Psoas muscle (tissue), 8 donors: Measurements from ENCODE around the gene ASB18. TPM values are rescaled to one million over a fixed set of nuclear protein-coding genes. Genes with fewer than 3 reads are reported as not detected.

ENCODE experiments used
- ATAC-seq, 4 donors: fragments of 200-7000 bp; cut with Tn5 transposase; one replicate each; pipeline ENCODE4 v1.9.1; 2020; ENCODE audit warnings: moderate library complexity in 3 of 4, mild to moderate bottlenecking in 2 of 4
- DNase-seq, 2 donors: peaks; one replicate each; pipeline ENCODE4 v3.0.0-alpha.2; 2020
- H3K27ac ChIP-seq: fragments of 200-600 bp; one replicate; pipeline ENCODE4 v1.8.0; 2022
- H3K27me3 ChIP-seq, 3 donors: fragments of 200-600 bp in 1 of 3; one replicate each; pipeline versions ENCODE4 v1.6.1 to v1.8.0; 2013 to 2022; ENCODE audit warnings: low read length in 2 of 3, mild to moderate bottlenecking in 2 of 3, moderate library complexity in 1 of 3; ENCODE audit not compliant: insufficient read depth in 3 of 3
- H3K36me3 ChIP-seq, 2 donors: fragments of 200-600 bp in 1 of 2; one replicate each; pipeline versions ENCODE4 v1.6.1 to v1.8.0; 2013 to 2022; ENCODE audit warnings: low read depth in 1 of 2, mild to moderate bottlenecking in 1 of 2, moderate library complexity in 1 of 2; ENCODE audit not compliant: insufficient read depth in 1 of 2
- H3K4me1 ChIP-seq: fragments of 200-600 bp; one replicate; pipeline ENCODE4 v1.8.0; 2022
- H3K4me3 ChIP-seq: fragments of 200-600 bp; one replicate; pipeline ENCODE4 v1.8.0; 2022; ENCODE audit warnings: mild to moderate bottlenecking
- H3K9me3 ChIP-seq: fragments of 200-600 bp; one replicate; pipeline ENCODE4 v1.8.0; 2022
- CTCF ChIP-seq: fragments of 200-600 bp; IDR thresholded peaks from one replicate; pipeline ENCODE4 v1.8.0; 2022; ENCODE audit warnings: antibody characterized with exemption
- WGBS, 3 donors: extraction: QIAGEN DNeasy Blood & Tissue Kit; methylation state at CpG; one replicate each; pipeline versions ENCODE4 v1.1.6 to v1.1.7; 2013; 5-methylcytosine and 5-hydroxymethylcytosine counted together
- intact Hi-C, 2 donors: fragments of 100-400 bp; cut with DNase I; formaldehyde crosslinking; loops; one replicate each; pipeline versions ENCODE4 v1.11.0 to v1.14.2; 2022
- polyA plus RNA-seq, 3 donors: library from polyadenylated mRNA; stranded (reverse); fragments of 200-250 nt; gene quantifications; one replicate each; pipeline ENCODE4 v1.2.3, GENCODE V29; 2013
- total RNA-seq, 4 donors: library from RNA; stranded (reverse); fragmentation: NEBNext Ultra II Directional in 2 of 4; extraction: Animal tissue kit (Norgen Biotek cat#: 25700) in 2 of 4; gene quantifications; one replicate each; pipeline versions ENCODE4 v1.2.1 to v1.2.4, GENCODE V29; 2021 to 2023
- donor health status: healthy with polysubstance abuse.
- donor health status: DM: no; HTN: no; CAD: no; lungs with moderate emphysema.
- donor health status: Bipolar disorder and iron deficiency.
- donor health status: healthy.
- donor health status: DM: yes; HTN: yes; CAD: no.
- donor health status: DM: no; HTN: no; CAD: no.
- donor health status: DM: no; HTN: no; CAD: no.
- donor health status: DM: yes; HTN: yes; CAD: no.

Gene ASB18
- total and polyA plus RNA-seq, 7 donors: 0.04 to 9.3 (median 1.1) TPM

GRCh38 chr2:236229186-236229585 lies 35.0 kb downstream of the ASB18 start:
- intact Hi-C loops: no loop called here
- no peak for ATAC-seq
- Histone ChIP-seq H3K36me3 (no peaks in the 10 kb centered on the region), H3K27ac (no peak overlapping the region), H3K9me3 (peaks cover 7% of the 10 kb centered on the region), H3K4me3 (no peak overlapping the region), H3K4me1 (no peaks in the 10 kb centered on the region), H3K27me3 (no peaks in the 10 kb centered on the region)
- no peak for DNase-seq
- TF ChIP-seq CTCF: no peak

- peaks cover 9% of the 10 kb centered on the region for H3K9me3 ChIP-seq
- H3K27ac ChIP-seq: no peak overlapping the region
- intact Hi-C loops: no loop called here
- no peak overlapping the region for H3K4me3 ChIP-seq
- no peak for TF ChIP-seq CTCF
- H3K36me3 ChIP-seq: no peaks in the 10 kb centered on the region
- no peak for ATAC-seq
- no peaks in the 10 kb centered on the region for H3K4me1 ChIP-seq
- no peaks in the 10 kb centered on the region for H3K27me3 ChIP-seq
- 66 to 70% (median 70%) methylated on average over 2 of the region's 2 CpGs for WGBS, 3 donors
- no peak for DNase-seq
Observed at GRCh38 chr2:236223675-236224074, 40.5 kb downstream of the ASB18 start.

- intact Hi-C loops: no loop called here
- Histone ChIP-seq H3K27ac (no peak overlapping the region), H3K4me3 (no peak overlapping the region), H3K27me3 (no peaks in the 10 kb centered on the region), H3K9me3 (peaks cover 9% of the 10 kb centered on the region), H3K4me1 (no peaks in the 10 kb centered on the region), H3K36me3 (no peaks in the 10 kb centered on the region)
- WGBS, 3 donors: 82 to 84% (median 83%) methylated on average over 8 of the region's 8 CpGs
- TF ChIP-seq CTCF: no peak
- DNase-seq (no peak), ATAC-seq (no peak)
Observed at GRCh38 chr2:236221798-236222197, 42.4 kb downstream of the ASB18 start.

GRCh38 chr2:236219411-236219810 lies 44.8 kb downstream of the ASB18 start:
- Histone ChIP-seq H3K36me3 (no peaks in the 10 kb centered on the region), H3K27me3 (no peaks in the 10 kb centered on the region), H3K9me3 (peaks cover 9% of the 10 kb centered on the region), H3K4me3 (no peak overlapping the region), H3K27ac (no peak overlapping the region), H3K4me1 (no peaks in the 10 kb centered on the region)
- intact Hi-C loops: no loop called here
- ATAC-seq: no peak
- WGBS, 3 donors: 72 to 91% (median 82%) methylated on average over 3 of the region's 3 CpGs
- no peak for TF ChIP-seq CTCF
- DNase-seq: no peak

GRCh38 chr2:236217926-236218325 lies 46.3 kb downstream of the ASB18 start:
- TF ChIP-seq CTCF: no peak
- no peak for DNase-seq
- Histone ChIP-seq H3K4me3 (no peak overlapping the region), H3K27ac (no peak overlapping the region), H3K27me3 (no peaks in the 10 kb centered on the region), H3K4me1 (no peaks in the 10 kb centered on the region), H3K9me3 (no peaks in the 10 kb centered on the region), H3K36me3 (no peaks in the 10 kb centered on the region)
- no peak for ATAC-seq
- 40 to 48% (median 43%) methylated on average over 4 of the region's 4 CpGs for WGBS, 3 donors
- intact Hi-C loops: no loop called here
